A549 treated with CORT108297 at 1 μM for 4 hours (cell line): ENCODE measurements around the gene NHSL2. TPM values are rescaled to one million over a fixed set of nuclear protein-coding genes. Genes with fewer than 3 reads are reported as not detected.

Source experiments
- total RNA-seq: library from RNA; stranded (reverse); fragments of 200-300 nt; extraction: Qiagen RNA extraction; gene quantifications from 5 replicates; pipeline ENCODE4 v1.2.3, GENCODE V29; 2022

The NHSL2 gene
- total RNA-seq, result 0.30 to 0.41 TPM (median 0.36 TPM) in 5 replicates

GRCh38 chrX:71910643-71910985, at the start of gene NHSL2:
NHSL2 (plus strand) TSS chrX:71910845.

GRCh38 chrX:72131317-72132294, 221.0 kb downstream of the NHSL2 start, which contains the start of gene RTL5:
RTL5 (minus strand) TSS chrX:72131915.

GRCh38 chrX:72181178-72182125, 270.8 kb downstream of the NHSL2 start, which contains the start of gene PIN4:
PIN4 (plus strand) TSS chrX:72181757; CDS start chrX:72181786, 29 bp downstream.

Other genes with a start within 250 kb of the NHSL2 start
- not detected in 5 replicates for gene CXorf49, start 192.6 kb upstream of the NHSL2 start, total RNA-seq
- not detected in 5 replicates for gene CXorf49B, start 147.5 kb upstream of the NHSL2 start, total RNA-seq
- 2.2 to 2.6 TPM (median 2.6 TPM) in 5 replicates for gene RTL5, start 221.1 kb downstream of the NHSL2 start, total RNA-seq